ENCODE data around the gene ZFX.

The ZFX gene

GRCh38 chrX:24175276-24175675 is 25.7 kb downstream of the ZFX start:
- no peak overlapping the region for H3K4me3 ChIP-seq (replicated peaks in 1 of 2; ENCODE audit: low read depth in 2 of 2, low read length in 2 of 2)
- DNase-seq (ENCODE audit: low read depth in 2 of 2): no peak
- no peak for TF ChIP-seq CTCF (IDR thresholded peaks at IDR 0.05; ENCODE audit: low read depth, low read length)

- no peak for TF ChIP-seq CTCF (IDR thresholded peaks at IDR 0.05; ENCODE audit: low read depth, low read length)
- no peak for DNase-seq (ENCODE audit: low read depth in 2 of 2)
- no peak overlapping the region for H3K4me3 ChIP-seq (replicated peaks in 1 of 2; ENCODE audit: low read depth in 2 of 2, low read length in 2 of 2)
These were observed 28.9 kb downstream of the ZFX start for GRCh38 chrX:24178441-24178840.

- no peak for TF ChIP-seq CTCF (IDR thresholded peaks at IDR 0.05; ENCODE audit: low read depth, low read length)
- DNase-seq (ENCODE audit: low read depth in 2 of 2): peak in 1 of 2 donors; percentile 53
- no peak overlapping the region for H3K4me3 ChIP-seq (replicated peaks in 1 of 2; ENCODE audit: low read depth in 2 of 2, low read length in 2 of 2)
These were observed 34.5 kb downstream of the ZFX start for GRCh38 chrX:24184018-24184417.

GRCh38 chrX:24186483-24186882 is 37.0 kb downstream of the ZFX start:
- no peak overlapping the region for H3K4me3 ChIP-seq (replicated peaks in 1 of 2; ENCODE audit: low read depth in 2 of 2, low read length in 2 of 2)
- DNase-seq (ENCODE audit: low read depth in 2 of 2): no peak
- TF ChIP-seq CTCF (IDR thresholded peaks at IDR 0.05; ENCODE audit: low read depth, low read length): no peak

GRCh38 chrX:24186986-24187385 is 37.5 kb downstream of the ZFX start:
- no peak for DNase-seq (ENCODE audit: low read depth in 2 of 2)
- no peak overlapping the region for H3K4me3 ChIP-seq (replicated peaks in 1 of 2; ENCODE audit: low read depth in 2 of 2, low read length in 2 of 2)
- no peak for TF ChIP-seq CTCF (IDR thresholded peaks at IDR 0.05; ENCODE audit: low read depth, low read length)

- no peak for TF ChIP-seq CTCF (IDR thresholded peaks at IDR 0.05; ENCODE audit: low read depth, low read length)
- H3K4me3 ChIP-seq (replicated peaks in 1 of 2; ENCODE audit: low read depth in 2 of 2, low read length in 2 of 2): no peak overlapping the region
- no peak for DNase-seq (ENCODE audit: low read depth in 2 of 2)
These were observed 40.0 kb downstream of the ZFX start for GRCh38 chrX:24189490-24189889.

- H3K4me3 ChIP-seq (replicated peaks in 1 of 2; ENCODE audit: low read depth in 2 of 2, low read length in 2 of 2): no peak overlapping the region
- DNase-seq (ENCODE audit: low read depth in 2 of 2): peak; percentile 44 to 49
- no peak for TF ChIP-seq CTCF (IDR thresholded peaks at IDR 0.05; ENCODE audit: low read depth, low read length)
These were observed 41.1 kb downstream of the ZFX start for GRCh38 chrX:24190500-24191156.
